ENCODE data around the gene RRP1B.
"Not testable (repeated sequence)": the region's sequence is repeated elsewhere in the genome, so short reads cannot be mapped to it uniquely, and the experiment has no call there.

Gene RRP1B

DNA sequence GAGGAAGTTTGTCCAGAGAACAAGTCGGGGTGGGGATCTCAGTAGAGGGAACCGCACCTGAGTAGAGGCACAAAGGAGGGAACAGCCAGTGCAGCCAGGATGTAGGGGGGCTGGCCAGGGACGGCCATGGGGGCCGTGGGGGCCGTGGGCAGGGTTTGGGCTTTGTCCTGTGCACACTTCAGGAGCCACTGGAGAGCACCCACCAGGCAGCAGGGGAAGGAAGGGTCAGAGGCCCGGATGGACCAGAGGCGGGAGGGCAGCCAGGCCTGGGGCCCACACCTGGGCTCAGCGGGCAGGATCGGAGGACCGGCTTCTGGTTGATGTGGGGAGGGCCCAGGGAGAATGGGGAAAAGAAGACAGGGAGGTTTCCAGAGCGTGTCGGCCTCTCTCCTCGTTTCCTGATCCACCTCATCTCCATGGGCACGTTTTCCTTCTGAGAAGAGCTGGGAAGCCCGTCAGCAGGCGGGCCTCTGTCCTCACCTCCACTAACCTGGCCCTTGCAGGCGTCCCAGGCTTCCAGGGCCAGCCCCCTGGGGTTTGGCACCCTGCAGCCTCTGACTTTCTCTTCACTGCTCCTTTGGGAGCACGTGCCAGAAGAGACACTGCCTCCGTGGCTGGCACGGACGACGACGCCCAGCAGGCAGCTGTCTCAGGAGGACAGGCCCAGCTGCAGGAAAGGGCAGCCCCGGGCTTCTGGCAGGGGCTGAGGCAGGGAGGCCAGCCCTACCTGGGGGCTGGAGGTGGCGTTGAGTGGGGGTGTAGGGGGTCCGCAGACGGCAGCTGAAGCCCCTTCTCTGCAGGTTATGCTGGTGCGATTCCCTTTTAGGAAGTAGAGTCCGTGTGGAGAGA lies 42.8 kb downstream of the RRP1B start:
- no peak for DNase-seq (ENCODE audit: low read depth)

DNA sequence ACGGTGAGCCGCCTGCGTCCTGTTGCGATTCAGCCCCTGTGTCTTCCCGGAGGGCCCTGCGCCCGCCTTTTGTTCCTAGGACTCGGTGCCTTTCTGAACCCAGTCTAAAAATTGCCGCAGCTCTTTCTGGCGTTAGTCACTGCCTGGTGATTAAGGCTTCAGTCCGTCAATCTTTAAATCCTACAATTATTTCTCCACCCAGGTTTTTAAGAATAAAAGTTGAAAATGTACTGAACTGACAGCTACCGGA lies 43.4 kb downstream of the RRP1B start:
- DNase-seq (ENCODE audit: low read depth), result no peak

DNA sequence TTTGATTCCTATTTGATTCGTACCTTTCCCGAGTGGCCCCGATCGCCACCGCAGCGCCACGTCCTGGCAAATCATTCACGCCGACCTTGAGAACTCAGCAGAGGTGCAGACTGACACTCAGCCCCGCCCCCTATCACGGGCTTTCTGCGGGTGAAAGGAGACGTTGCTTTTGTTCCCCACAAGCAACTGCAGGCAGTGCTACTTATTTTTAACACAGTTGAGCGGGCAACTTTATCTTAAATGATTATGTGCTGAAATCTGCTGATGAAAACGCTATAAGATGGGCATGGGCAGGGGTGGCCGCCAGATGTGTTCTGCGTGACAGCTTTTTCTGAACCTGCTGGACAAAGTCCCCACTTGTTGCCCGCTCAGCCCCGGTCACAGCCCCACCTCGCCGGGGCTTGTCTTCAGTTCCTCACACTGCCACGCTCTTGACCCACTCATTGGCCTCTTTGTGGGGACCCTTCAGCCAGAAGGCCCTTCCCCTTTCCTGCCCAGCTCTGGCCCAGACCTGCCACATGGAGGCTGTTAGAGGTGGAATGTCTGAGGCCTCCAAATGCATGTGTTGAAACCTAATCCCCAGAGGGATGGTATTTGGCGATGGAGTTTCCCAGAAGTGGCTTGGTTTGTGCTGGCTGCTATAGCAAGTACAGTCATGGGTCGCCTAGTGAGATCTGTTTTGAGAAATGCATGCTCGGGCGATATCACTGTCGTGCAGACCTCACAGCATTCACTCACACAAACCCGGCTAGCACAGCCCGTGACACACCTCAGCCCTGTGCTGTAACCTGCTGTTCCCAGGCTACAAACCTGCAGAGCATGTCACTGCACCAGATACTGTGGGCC lies 43.9 kb downstream of the RRP1B start:
- DNase-seq (ENCODE audit: low read depth), result no peak

DNA sequence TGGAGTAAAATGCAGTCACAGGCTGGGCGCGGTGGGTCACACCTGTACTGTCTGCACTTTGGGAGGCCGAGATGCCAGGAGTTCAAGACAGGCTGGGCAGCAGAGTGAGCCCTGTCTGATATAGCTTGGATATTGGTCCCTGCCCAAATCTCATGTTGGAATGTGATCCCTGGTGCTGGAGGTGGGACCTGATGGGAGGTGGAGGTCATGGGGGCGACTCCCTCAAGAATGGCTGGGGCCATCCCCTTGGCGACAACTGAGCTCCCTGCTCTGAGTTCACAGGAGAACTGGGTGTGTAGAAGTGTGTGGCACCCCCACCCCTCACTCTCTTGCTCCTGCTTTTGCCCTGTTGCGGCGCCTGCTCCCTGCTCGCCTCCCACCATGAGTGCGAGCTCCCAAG lies 48.1 kb downstream of the RRP1B start:
- no peak for DNase-seq (ENCODE audit: low read depth)

DNA sequence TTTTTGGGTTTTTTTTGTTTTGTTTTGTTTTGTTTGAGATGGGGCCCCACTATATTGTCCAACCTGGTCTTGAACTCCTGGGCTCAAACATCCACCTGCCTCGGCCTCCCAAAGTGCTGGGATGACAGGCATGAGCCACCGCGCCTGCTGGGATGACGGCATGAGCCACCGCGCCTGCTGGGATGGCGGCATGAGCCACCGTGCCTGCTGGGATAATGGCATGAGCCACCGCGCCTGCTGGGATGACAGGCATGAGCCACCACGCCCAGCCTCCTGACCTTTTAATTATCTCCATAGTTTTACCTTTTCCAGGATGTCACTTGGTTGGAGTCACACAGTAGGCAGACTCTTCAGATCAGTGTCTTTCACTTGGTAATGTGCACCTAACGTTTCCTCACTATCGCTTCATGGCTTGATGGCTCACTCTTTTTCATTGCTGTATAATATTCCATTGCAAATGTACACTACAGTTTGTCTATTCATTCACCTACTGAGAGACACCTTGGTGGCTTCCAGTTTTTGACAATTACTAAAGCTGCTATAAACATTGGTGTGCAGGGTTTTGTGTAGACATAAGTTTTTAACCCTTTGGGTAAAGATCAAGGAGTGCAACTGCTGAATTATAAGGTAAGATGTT lies 49.5 kb downstream of the RRP1B start:
- no peak for DNase-seq (ENCODE audit: low read depth)

DNA sequence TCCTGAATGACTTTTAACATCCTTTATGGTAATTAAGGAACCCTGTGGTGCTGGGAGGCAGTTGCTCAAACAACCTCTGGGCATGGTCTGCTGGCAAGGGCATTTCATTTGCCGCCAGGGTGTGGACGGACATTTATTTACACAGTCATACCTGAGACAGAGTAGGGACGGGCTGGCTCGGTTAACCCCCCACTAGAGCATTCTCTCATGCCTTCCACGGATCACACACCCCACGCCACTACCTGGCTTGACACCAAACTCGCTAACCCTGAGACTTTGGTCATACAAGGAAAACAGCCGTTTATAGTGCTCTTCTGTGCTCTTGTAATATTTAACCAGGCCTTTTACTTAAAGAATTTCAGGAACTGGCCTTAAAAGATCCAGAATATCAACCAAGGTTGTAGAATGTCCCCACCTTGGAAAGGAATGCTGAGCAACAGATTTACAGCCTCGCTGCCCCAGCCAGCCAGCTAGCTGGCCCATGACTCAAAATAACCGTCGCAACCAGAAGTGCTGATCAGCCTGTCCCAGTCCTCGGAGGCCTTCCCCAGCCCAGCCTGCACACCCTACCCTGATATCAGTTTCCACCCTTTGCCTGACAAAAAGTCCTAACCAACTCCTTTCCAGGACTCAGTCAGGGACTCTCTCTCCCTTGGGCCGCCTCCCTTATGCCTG lies 53.0 kb downstream of the RRP1B start:
- DNase-seq (ENCODE audit: low read depth), result no peak

DNA sequence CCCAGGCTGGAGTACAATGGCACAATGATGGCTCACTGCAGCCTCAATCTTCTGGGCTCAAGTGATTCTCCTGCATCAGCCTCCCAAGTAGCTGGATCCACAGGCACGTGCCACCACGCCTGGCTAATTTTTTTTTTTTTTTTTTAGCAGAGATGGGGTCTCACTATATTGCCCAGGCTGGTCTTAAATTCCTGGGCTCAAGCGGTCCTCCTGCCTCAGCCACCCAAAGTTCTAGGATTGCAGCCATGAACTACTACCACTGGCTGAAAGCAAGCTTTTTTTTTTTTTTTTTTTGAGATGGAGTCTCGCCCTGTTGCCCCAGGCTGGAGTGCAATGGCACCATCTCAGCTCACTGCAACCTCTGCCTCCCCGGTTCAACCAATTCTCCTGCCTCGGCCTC lies 53.8 kb downstream of the RRP1B start:
- not testable (repeated sequence) for DNase-seq (ENCODE audit: low read depth)

DNA sequence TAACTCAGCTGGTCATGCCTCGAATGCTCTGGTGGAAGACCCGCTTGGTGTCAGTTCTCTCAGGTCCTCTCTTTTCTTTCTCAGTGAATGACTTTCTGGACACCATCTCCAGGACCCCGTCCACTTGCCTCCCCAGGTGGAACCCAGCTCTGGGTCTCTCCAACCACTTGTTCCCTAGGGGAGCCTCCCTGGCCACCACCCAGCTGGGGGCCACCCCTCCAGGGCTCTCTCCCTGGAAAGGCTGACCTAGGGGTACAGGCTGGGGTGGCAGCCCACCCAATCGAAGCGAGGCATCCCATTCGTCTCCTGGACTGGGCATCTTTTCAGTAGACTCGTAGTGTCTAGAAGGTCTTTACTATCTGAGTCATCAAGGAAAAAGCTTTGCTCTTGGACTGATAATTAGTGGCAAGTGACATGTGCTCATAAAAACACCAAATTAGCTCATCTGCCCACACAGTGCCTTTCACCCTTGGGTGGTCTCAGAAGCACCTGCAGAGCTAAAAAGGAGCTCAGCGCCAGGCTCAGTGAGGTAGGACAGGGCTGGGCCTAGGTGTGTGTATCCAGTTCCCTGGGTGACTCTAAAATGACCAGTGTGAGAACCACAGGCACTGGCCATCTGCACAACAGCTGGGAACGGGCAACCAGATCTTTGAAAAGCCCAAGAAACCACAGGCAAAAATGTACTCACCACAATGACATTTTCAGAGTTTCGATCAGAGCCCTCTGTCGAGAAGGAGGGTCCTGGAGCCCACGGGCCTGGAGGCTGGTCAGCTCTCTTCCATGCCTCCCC lies 57.2 kb downstream of the RRP1B start:
- no peak for DNase-seq (ENCODE audit: low read depth)

DNA sequence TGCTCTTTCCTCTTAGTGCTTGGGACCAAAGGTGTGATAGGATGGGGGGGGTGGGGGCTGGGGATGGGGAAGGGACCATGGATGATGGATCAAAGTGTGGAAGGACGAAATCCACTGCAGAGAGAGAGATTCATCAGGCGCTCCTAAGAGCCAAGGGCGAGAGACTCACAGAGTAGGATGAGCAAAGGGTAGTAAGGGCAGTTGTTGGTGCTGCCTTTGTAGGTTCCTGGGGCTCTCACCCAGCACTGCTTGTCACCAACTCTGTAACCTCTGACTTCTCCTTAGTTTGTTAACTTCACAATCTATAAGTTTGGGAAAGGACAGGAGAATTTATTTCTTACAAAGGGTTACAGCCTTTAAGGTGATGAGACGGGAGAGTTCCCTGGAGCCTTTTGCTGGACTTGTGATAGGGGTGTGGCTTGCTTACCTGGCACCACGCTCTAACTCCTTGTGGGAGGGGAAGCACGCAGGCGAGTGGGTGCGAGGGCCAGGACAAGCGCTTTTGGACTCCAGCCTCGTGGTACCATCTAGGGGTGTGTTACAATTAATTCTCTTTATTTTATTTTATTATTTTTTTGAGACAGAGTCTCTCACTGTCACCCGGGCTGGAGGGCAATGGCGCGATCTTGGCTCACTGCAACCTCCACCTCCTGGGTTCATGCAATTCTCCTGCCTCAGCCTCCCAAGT lies 58.0 kb downstream of the RRP1B start:
- DNase-seq (ENCODE audit: low read depth), result no peak

DNA sequence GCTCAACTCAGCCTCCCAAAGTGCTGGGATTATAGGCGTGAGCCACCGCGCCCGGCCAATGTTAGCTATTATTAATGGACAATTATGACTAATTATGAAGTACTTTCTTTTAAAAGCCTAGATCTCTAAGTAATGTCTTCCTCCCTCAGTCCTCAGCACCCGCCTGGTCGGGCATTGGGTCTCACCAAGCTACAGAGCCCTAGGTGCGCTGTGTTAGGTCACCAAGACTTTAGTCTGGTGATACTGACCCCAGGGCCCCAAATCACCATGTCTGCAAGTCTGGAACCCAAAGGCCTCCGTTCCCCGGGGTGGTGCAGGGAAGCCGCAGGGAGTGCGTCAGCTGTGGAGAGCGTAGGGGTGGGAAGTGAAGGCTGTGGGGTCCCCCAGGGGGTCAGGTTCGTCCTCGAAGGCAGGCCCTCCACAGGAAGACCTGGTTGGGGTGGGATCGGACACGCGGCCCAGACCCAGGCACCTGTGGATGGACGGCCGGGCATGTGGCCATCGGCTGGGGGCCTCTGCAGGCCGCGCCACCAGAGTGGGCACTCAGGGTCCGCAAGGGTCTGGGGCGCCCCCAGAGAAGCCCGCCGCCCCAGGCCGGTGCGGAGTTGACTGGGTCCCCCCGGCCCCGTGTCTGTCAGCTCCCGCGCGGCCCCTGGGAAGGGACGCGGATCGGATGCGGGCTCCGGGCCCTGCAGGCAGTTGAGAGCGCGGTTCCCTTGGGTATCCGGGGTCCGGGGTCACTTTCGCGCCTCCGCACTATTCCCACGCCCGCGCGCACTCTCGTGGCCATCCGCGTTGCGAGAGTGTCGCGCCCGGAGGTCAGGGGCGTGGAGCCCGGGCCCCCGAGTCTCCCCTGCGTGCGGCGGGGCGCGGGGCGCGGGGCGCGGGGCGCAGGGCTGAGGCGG lies 58.9 kb downstream of the RRP1B start:
- no peak for DNase-seq (ENCODE audit: low read depth)

DNA sequence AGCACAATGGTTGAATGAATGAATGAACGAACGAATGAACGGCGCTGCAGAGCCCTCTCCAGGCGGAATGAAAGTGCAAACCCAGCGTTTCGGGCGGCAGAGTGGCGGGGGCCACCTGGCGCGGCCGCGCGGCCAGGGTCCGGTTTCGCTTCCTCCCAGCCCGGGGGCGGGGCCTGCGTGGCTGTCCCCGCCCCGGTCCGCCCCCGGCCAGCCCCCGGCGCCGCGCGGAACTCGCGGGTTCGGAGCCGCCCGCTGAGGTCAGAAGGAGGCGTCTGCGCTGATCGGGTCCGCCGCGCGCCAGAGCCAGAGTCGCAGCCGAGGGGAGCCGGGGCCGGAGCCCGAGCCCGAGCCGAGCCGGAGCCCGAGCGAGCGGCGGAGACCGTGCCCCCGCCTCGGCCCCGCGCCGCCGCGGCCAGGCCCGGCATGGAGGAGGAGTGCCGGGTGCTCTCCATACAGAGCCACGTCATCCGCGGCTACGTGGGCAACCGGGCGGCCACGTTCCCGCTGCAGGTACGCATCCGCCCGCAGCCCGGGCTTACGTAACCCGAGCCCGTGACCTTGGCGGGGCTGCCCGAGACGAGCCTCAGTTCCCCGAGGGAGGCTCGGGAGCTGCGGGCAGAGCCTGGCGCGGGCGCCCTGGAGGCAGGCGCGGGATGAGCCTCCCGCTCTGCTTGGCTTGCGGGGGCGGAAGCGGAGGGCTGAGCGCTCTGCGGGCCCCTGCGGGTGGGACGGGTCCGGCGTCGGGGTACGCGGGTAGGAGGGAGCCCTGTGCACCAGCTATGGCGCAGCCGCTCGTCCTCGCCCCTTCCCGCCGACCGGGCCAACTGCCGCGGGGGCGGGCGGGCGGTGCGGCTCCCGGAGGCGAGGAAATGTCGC lies 59.8 kb downstream of the RRP1B start, which contains the start of gene PDXK:
Gene PDXK (plus strand): TSS at position 258 of the 876 bp plus-strand sequence. CDS start 166 bp downstream, at position 424.
- DNase-seq (ENCODE audit: low read depth), result no peak

DNA sequence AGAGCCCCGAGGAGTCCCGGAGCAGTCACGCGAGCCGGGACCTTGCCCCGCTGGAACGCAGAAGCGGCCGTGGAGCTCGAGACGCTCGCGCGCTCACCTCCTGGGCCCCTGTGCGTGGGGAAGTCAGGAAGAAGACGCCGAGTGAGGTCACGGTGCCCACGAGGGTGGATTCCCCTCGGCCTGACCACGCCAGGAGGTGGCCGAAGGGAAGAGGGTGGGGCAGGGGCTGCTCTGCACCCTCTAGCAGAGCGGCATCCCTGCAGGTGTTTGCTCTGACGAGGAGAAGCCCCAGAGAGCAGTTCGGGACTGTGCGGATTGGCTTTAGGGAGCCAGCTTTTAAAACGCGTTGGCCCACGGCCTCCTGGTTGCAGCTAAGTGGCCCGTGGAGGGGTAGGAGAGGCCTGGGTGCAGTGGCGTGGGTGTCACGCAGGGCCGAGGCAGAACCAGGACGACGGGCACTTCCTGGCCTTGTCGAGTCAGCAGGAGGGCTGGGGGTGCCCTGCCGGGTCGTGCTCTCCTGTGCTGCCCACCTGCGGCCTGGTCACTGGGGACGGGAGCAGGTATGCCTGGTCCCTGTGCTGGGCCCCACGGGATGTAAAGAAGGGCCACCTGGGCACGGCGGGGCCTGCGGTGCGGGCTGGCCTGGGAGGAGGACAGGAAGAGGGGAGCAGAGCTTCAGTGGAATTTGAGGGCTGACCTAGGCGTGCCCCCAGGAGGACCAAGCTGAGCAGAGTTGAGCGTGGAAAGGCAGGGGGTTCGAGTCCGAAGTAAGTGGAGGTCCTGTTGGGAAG lies 60.6 kb downstream of the RRP1B start:
- no peak for DNase-seq (ENCODE audit: low read depth)

DNA sequence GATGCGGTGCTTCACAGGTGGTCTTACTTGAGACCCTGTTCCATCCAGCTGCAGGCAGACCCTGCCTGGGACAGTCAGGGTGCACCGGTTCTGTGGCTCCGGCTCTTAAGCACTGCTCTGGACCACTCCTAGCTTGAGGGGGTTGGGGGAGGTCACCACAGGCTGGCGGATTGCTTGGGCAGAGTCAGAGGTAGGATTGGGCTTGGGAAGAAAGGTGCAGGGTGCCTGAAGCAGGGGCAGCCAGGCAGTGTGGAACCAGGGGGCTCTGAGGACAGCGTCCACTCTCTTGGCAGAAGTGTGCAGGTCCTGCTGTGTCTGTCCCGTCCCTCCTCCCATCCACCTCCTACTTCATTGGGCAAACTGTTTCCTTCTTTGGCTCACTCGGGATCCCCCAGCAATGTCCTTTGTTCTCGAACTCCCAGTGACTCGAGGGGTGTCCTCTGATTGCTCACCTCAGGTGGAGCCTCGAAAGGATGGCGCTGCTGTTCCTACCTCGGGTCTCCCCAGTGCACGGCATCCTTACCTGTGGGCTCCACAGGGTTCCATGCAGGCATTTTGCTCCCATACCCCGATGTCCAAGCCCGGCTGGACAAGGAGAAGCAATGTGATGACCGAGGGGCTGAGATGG lies 61.3 kb downstream of the RRP1B start:
- DNase-seq (ENCODE audit: low read depth), result no peak

DNA sequence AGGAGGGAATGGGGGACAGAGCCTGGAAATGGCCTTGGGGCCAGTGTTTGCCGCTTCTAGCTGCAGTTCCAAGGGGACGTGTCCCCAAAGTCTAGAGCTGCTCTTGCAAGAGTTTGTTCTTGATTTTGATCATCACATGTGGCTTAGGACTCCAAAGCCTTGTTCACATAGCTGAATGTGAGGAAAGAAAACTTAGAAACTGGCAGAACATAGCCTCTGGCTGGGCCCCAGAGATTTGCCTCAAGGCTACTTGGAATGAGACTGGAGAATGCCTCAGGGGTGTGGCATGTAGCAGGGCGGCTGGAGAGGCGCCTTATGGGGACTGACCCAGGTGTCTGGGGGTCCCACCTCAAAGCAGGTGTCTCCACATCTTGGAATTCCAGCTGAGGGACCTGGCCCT lies 61.8 kb downstream of the RRP1B start:
- DNase-seq (ENCODE audit: low read depth), result no peak

DNA sequence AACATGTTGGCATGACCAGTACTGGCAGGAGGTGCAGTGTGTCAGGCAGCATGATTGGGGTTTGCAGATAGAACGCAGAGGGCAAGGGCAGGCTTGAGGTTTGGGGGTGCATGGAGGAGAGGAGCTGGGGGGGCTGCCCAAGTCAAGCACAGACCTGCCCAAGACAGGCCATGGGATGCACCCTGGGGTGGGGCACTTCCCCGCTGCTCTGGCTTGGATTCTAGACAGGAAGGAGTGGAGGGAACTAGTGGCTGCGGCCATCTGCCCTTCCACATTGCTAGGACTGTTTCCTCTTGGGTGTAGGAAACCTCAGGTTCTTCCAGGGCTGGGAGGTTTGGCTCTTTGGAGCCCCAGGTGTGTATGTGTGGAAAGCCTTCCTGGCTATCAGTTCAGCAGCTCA lies 62.6 kb downstream of the RRP1B start:
- DNase-seq (ENCODE audit: low read depth), result no peak

DNA sequence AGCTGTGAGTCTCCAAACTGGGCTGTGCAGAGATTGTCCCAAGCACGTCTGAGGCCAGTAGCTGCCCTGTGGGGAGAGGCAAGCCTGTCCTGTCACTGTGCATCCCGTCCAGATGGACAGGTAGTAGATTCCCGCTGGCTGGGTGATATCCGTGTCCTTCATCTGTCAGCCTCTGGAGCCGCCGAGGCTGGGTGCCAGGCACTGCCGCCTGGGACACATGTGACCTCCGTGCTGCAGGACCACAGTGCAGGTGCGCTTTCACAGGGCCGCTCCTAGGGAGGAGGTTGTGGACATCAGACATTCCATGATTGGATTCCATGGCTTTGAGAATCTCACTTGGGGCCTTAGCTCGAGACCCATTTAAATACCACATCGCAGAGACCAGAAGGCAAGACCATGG lies 64.3 kb downstream of the RRP1B start:
- DNase-seq (ENCODE audit: low read depth), result no peak

DNA sequence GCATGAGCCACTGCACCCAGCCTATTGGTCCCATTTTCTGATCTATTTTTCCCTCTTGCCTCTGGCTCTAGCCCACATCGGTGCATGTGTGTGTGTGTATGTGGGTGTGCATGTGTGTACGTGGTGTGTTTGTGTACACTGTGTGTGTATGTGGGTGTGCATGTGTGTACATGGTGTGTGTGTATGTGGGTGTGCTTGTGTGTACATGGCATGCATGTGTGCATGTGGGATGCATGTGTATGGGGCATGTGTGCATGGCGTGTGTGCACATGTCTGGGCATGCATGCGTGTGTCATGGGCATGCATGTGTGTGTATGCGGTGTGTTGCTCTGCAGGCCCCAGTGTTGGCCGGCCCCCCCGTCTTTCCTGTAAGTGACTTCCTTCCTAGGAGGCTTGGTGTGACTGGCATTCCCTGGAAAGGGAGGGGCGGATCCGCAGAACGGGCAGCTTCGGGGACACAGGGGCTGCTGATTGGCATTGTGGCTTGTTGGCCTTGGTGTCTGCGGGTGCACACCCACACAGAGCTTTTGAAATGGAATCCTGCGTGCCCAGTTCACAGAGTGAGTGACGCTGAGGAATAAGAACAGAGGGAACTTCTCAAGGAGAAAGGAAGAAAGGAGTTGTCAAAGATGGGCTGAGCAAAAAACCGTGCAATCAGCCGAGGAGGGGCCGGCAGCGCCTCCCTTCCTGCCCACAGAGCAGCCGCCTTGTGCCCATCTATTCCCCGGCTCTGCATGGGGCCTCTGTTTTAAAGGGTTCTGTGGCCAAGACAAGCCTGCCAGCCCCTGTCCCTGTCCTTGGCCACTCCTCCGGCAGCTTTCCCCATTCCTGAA lies 67.5 kb downstream of the RRP1B start:
- no peak for DNase-seq (ENCODE audit: low read depth)
